ENCODE measurements around the gene MAP3K12.

The MAP3K12 gene

DNA sequence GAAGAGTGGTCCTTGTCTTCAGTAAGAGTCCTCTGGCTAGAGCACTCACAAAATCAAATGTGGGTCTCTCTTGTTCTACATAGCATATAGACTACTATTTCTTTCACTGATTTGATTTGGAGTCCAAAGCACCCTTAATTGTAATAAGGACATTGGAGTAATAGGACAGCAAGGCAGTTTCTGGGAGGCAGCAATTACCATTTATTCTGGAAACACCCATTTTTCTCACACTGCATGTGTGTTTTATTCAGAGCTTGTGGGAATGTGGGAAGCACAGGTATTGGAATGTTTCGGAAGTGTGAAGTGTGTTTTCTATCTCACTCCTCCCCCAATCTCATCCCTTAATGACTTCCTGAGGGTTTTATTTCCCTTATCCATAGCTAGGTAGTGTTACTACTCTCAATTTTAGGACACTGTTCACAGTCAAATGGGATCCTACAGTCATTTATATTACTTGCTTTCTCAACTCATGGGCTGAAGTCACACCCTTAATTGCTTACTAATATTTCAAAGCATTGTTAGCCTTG, 27.1 kb downstream of the MAP3K12 start:
- no peak overlapping the region for H3K9ac ChIP-seq (ENCODE audit: low read depth in 1 of 2, low read length in 2 of 2)
- H3K27ac ChIP-seq (ENCODE audit: low read depth in 2 of 2, low read length in 2 of 2) = no peak overlapping the region
- peaks cover 89 to 90% of the 10 kb centered on the region in 2 donors for H3K36me3 ChIP-seq (ENCODE audit: control insufficient read depth in 2 of 2, insufficient read depth in 2 of 2, low read length in 2 of 2)
- no peaks in the 10 kb centered on the region for H3K27me3 ChIP-seq (ENCODE audit: control insufficient read depth in 2 of 2, insufficient read depth in 2 of 2, low read length in 2 of 2)
- H3K4me1 ChIP-seq (ENCODE audit: control insufficient read depth in 2 of 2, insufficient read depth in 2 of 2, low read length in 2 of 2) = peaks cover 6 to 12% of the 10 kb centered on the region in 2 donors
- no peaks in the 10 kb centered on the region for H3K9me3 ChIP-seq (ENCODE audit: control insufficient read depth in 2 of 2, low read length in 2 of 2)
- H3K4me3 ChIP-seq (ENCODE audit: low read length in 2 of 2) = no peak overlapping the region

DNA sequence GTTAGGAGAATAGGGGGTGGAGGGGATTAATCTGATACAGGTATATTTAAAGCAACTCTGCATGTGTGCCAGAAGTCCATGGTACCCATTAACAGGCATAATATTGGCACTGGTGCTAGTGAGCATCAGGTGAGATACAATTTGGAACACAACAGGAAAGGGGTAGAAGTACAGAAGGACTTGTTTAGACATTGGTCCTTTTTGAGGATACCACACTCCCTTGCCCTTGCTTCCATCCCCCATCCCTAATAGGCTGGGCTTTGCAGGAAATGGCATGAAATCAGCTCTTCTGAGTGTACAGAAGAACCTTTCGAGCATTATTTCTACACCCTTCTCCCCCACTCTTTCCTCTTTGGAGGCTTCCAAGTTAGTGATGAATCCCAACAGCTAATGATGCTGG, 31.0 kb downstream of the MAP3K12 start:
- Histone ChIP-seq H3K27ac (ENCODE audit: low read depth in 2 of 2, low read length in 2 of 2) (no peak overlapping the region), H3K27me3 (ENCODE audit: control insufficient read depth in 2 of 2, insufficient read depth in 2 of 2, low read length in 2 of 2) (no peaks in the 10 kb centered on the region), H3K4me3 (ENCODE audit: low read length in 2 of 2) (no peak overlapping the region), H3K9me3 (ENCODE audit: control insufficient read depth in 2 of 2, low read length in 2 of 2) (no peaks in the 10 kb centered on the region), H3K4me1 (ENCODE audit: control insufficient read depth in 2 of 2, insufficient read depth in 2 of 2, low read length in 2 of 2) (no peaks in the 10 kb centered on the region), H3K36me3 (ENCODE audit: control insufficient read depth in 2 of 2, insufficient read depth in 2 of 2, low read length in 2 of 2) (peaks cover 89 to 91% of the 10 kb centered on the region in 2 donors), H3K9ac (ENCODE audit: low read depth in 1 of 2, low read length in 2 of 2) (no peak overlapping the region)

DNA sequence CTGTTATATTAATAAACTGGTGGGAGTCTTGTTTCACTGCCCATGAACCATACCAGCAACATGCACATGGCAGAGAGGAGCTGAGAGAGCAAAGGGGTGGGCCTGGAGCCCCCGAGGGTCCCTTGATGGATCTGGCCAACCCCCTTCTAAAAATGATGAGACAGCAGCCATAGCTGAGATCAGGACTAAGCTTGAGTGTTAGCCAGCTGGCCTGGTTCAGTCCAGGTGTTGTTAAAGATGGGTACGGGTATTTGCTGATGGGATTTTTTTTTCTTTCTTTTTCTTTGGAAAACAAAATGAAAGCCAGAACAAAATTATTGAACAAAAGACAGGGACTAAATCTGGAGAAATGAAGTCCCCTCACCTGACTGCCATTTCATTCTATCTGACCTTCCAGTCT, 31.4 kb downstream of the MAP3K12 start:
- no peaks in the 10 kb centered on the region for H3K9me3 ChIP-seq (ENCODE audit: control insufficient read depth in 2 of 2, low read length in 2 of 2)
- no peak overlapping the region for H3K9ac ChIP-seq (ENCODE audit: low read depth in 1 of 2, low read length in 2 of 2)
- no peak overlapping the region for H3K4me3 ChIP-seq (ENCODE audit: low read length in 2 of 2)
- H3K27me3 ChIP-seq (ENCODE audit: control insufficient read depth in 2 of 2, insufficient read depth in 2 of 2, low read length in 2 of 2) = no peaks in the 10 kb centered on the region
- no peak overlapping the region for H3K27ac ChIP-seq (ENCODE audit: low read depth in 2 of 2, low read length in 2 of 2)
- H3K4me1 ChIP-seq (ENCODE audit: control insufficient read depth in 2 of 2, insufficient read depth in 2 of 2, low read length in 2 of 2) = no peaks in the 10 kb centered on the region
- H3K36me3 ChIP-seq (ENCODE audit: control insufficient read depth in 2 of 2, insufficient read depth in 2 of 2, low read length in 2 of 2) = peaks cover 91 to 94% of the 10 kb centered on the region in 2 donors

DNA sequence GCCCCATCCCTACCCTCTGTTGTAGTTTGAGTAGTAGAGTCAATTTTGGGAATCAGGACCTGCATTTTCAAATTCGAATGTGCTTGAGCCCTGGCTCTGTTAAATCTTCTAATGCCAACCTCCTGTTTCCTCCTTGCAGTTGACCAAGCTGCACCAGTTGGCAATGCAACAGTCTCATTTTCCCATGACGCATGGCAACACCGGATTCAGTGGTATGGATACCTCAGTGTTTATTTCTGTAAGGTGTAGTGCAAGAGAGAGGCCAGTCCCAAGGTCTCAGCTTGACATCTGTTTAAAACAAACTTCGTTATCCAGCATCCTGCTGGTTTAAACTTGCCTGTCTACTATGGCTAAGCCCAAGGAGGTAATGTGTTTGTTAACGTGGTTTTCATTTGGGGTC, 32.2 kb downstream of the MAP3K12 start:
- Histone ChIP-seq H3K27ac (ENCODE audit: low read depth in 2 of 2, low read length in 2 of 2) (no peak overlapping the region), H3K9ac (ENCODE audit: low read depth in 1 of 2, low read length in 2 of 2) (no peak overlapping the region), H3K27me3 (ENCODE audit: control insufficient read depth in 2 of 2, insufficient read depth in 2 of 2, low read length in 2 of 2) (no peaks in the 10 kb centered on the region), H3K4me1 (ENCODE audit: control insufficient read depth in 2 of 2, insufficient read depth in 2 of 2, low read length in 2 of 2) (no peaks in the 10 kb centered on the region), H3K9me3 (ENCODE audit: control insufficient read depth in 2 of 2, low read length in 2 of 2) (no peaks in the 10 kb centered on the region), H3K36me3 (ENCODE audit: control insufficient read depth in 2 of 2, insufficient read depth in 2 of 2, low read length in 2 of 2) (peaks cover 91 to 97% of the 10 kb centered on the region in 2 donors), H3K4me3 (ENCODE audit: low read length in 2 of 2) (no peak overlapping the region)

DNA sequence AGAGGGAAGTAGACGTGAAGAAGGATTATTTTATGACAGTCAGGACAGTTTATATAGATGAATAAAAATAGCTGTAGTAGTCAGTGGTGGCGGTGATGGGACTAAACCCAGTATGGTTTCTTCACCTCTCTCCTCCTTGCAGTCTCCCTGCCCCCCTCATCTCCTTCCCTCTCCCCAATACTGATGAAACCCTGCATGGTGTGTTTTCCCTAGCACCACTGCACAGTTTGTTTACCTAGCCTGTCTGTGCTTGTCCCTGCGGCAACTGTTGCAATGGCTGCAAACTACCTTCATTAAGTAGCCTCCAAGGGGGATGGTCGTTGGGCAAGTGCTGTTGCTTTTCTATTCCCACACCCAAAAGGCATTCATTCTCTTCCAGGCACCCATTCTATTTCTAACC, 32.6 kb downstream of the MAP3K12 start:
- Histone ChIP-seq H3K4me1 (ENCODE audit: control insufficient read depth in 2 of 2, insufficient read depth in 2 of 2, low read length in 2 of 2) (no peaks in the 10 kb centered on the region), H3K27ac (ENCODE audit: low read depth in 2 of 2, low read length in 2 of 2) (no peak overlapping the region), H3K4me3 (ENCODE audit: low read length in 2 of 2) (no peak overlapping the region), H3K9me3 (ENCODE audit: control insufficient read depth in 2 of 2, low read length in 2 of 2) (no peaks in the 10 kb centered on the region), H3K27me3 (ENCODE audit: control insufficient read depth in 2 of 2, insufficient read depth in 2 of 2, low read length in 2 of 2) (no peaks in the 10 kb centered on the region), H3K36me3 (ENCODE audit: control insufficient read depth in 2 of 2, insufficient read depth in 2 of 2, low read length in 2 of 2) (peaks cover 92 to 97% of the 10 kb centered on the region in 2 donors), H3K9ac (ENCODE audit: low read depth in 1 of 2, low read length in 2 of 2) (no peak overlapping the region)

DNA sequence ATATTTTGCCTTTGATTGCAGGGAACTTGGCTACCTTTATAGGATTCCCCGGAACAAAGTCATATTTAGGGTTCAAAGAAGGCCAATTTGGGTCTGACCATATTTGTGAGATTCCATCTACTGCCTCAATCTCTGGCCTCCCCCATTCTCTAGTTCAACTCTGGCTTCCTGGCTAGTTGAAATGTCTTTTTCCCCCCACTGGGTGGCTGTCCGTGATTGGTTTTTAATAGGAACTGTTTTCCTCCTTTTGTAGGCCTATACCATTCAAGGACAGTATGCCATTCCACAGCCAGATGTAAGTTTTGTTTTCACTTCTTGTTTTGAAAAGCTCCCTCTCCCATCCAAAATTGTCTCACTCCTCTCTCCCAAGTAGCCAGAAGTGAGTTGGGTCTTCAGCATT, 33.6 kb downstream of the MAP3K12 start:
- Histone ChIP-seq H3K27me3 (ENCODE audit: control insufficient read depth in 2 of 2, insufficient read depth in 2 of 2, low read length in 2 of 2) (no peaks in the 10 kb centered on the region), H3K27ac (ENCODE audit: low read depth in 2 of 2, low read length in 2 of 2) (no peak overlapping the region), H3K4me3 (ENCODE audit: low read length in 2 of 2) (no peak overlapping the region), H3K9me3 (ENCODE audit: control insufficient read depth in 2 of 2, low read length in 2 of 2) (no peaks in the 10 kb centered on the region), H3K9ac (ENCODE audit: low read depth in 1 of 2, low read length in 2 of 2) (no peak overlapping the region), H3K4me1 (ENCODE audit: control insufficient read depth in 2 of 2, insufficient read depth in 2 of 2, low read length in 2 of 2) (no peaks in the 10 kb centered on the region), H3K36me3 (ENCODE audit: control insufficient read depth in 2 of 2, insufficient read depth in 2 of 2, low read length in 2 of 2) (peaks cover 92 to 97% of the 10 kb centered on the region in 2 donors)

DNA sequence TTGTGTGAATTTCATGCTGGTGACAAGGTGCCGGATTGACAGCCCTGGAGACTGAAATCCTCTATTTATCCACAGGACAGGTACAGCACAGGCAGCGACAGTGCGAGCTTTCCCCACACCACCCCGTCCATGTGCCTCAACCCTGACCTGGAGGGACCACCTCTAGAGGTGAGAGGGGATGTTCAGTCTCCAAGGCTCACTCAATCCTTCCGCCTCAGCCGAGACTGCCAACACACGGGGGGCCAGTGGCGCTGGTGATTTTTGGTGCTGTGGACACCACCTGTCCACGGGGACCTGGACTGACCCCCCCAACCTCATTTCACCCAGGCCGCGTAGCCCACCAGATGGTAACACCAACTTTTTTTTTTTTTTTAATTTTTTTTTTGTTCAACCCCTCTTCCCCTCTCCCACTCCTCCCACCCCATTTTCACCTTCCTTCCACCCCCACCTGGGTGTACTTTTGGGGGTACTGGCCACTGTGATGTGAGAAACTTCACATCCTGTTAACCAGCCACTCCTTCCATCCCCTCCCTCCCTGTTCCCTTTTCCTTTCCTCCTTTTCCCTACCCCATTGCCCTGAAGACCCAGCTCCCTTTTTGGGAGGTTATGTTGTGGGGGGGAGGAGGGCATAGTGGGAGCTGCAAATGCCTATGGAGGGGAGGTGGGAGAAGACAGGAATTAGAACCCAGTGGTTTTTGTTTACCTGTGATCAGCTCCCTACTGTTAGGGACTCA, 34.4 kb downstream of the MAP3K12 start:
- H3K27ac ChIP-seq (ENCODE audit: low read depth in 2 of 2, low read length in 2 of 2) = no peak overlapping the region
- no peaks in the 10 kb centered on the region for H3K4me1 ChIP-seq (ENCODE audit: control insufficient read depth in 2 of 2, insufficient read depth in 2 of 2, low read length in 2 of 2)
- no peaks in the 10 kb centered on the region for H3K9me3 ChIP-seq (ENCODE audit: control insufficient read depth in 2 of 2, low read length in 2 of 2)
- H3K9ac ChIP-seq (ENCODE audit: low read depth in 1 of 2, low read length in 2 of 2) = no peak overlapping the region
- H3K36me3 ChIP-seq (ENCODE audit: control insufficient read depth in 2 of 2, insufficient read depth in 2 of 2, low read length in 2 of 2) = peaks cover 93 to 98% of the 10 kb centered on the region in 2 donors
- H3K27me3 ChIP-seq (ENCODE audit: control insufficient read depth in 2 of 2, insufficient read depth in 2 of 2, low read length in 2 of 2) = no peaks in the 10 kb centered on the region
- no peak overlapping the region for H3K4me3 ChIP-seq (ENCODE audit: low read length in 2 of 2)

DNA sequence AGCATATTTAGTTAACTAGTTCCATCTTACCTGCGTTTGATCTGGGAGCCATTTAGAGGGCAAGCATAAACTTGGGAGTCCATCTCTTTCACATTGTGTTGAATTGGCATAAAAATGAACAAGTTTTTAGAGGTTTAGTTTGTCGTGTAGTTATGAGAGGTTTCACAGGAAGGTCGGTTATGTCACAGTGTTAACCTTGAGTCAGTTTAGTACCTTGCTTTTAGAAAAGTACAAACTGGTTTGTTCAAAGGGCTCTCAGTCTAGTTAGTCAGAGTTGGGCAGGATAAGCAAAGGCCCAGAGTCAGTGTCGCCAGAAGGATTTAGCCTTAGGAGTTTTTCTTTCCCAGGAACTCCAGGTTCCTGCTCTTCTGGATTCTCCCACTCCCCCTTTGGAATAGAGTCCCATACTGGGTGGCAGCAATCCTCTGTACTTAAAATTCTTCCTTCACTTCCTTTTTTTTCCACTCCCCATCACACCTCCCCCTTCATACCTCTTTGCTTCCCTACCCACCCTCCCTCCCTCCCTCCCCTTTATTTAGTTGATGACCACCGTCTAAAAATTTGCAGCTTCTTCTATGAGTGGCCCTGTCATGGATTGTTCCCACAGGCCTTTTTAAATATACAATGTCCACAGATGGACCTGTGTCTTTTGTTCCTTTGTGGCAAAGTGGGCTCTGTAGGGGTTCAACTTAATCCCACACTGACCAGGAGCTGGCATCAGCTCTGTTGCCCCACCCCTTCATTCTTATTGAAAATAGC, 35.3 kb downstream of the MAP3K12 start:
- no peak overlapping the region for H3K4me3 ChIP-seq (ENCODE audit: low read length in 2 of 2)
- H3K9me3 ChIP-seq (ENCODE audit: control insufficient read depth in 2 of 2, low read length in 2 of 2) = no peaks in the 10 kb centered on the region
- no peaks in the 10 kb centered on the region for H3K4me1 ChIP-seq (ENCODE audit: control insufficient read depth in 2 of 2, insufficient read depth in 2 of 2, low read length in 2 of 2)
- peaks cover 93 to 99% of the 10 kb centered on the region in 2 donors for H3K36me3 ChIP-seq (ENCODE audit: control insufficient read depth in 2 of 2, insufficient read depth in 2 of 2, low read length in 2 of 2)
- no peak overlapping the region for H3K9ac ChIP-seq (ENCODE audit: low read depth in 1 of 2, low read length in 2 of 2)
- no peak overlapping the region for H3K27ac ChIP-seq (ENCODE audit: low read depth in 2 of 2, low read length in 2 of 2)
- H3K27me3 ChIP-seq (ENCODE audit: control insufficient read depth in 2 of 2, insufficient read depth in 2 of 2, low read length in 2 of 2) = no peaks in the 10 kb centered on the region

DNA sequence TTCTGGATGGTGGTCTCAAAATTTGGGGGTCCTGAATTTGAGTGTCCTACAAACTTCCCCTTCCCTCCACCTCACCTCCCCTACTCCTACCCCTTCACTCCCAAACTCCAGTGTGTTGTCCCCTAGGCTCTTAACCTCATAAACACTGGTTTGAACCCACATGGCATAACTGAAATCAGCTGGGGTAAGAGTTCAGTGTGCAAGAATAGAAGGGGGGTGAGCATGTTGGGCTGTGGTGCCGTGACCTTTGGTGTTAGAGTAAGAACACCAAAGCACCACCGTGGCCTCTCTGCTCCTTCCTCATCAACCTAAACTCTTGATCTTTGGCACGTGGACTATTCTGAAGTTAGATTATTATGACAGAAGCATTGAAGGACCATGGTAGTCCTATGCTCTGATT, 36.3 kb downstream of the MAP3K12 start:
- no peaks in the 10 kb centered on the region for H3K27me3 ChIP-seq (ENCODE audit: control insufficient read depth in 2 of 2, insufficient read depth in 2 of 2, low read length in 2 of 2)
- no peak overlapping the region for H3K9ac ChIP-seq (ENCODE audit: low read depth in 1 of 2, low read length in 2 of 2)
- no peak overlapping the region for H3K4me3 ChIP-seq (ENCODE audit: low read length in 2 of 2)
- H3K4me1 ChIP-seq (ENCODE audit: control insufficient read depth in 2 of 2, insufficient read depth in 2 of 2, low read length in 2 of 2) = no peaks in the 10 kb centered on the region
- peaks cover 91 to 98% of the 10 kb centered on the region in 2 donors for H3K36me3 ChIP-seq (ENCODE audit: control insufficient read depth in 2 of 2, insufficient read depth in 2 of 2, low read length in 2 of 2)
- no peaks in the 10 kb centered on the region for H3K9me3 ChIP-seq (ENCODE audit: control insufficient read depth in 2 of 2, low read length in 2 of 2)
- H3K27ac ChIP-seq (ENCODE audit: low read depth in 2 of 2, low read length in 2 of 2) = no peak overlapping the region

DNA sequence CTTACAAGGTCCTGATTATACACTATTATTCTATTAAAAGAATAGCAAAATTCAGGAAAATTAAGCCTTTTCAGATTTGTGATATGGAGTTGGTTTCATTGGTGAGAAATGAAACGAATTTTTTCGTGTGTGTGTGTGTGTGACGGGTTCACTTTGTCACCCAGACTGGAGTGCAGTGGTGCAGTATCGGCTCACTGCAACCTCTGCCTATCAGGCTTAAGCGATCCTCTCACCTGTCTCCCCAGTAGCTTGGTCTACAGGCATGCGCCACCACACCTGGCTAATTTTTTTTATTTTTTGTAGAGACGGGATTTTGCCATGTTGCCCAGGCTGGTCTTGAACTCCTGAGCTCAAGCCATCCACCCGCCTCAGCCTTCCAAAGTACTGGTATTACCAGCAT, 37.7 kb downstream of the MAP3K12 start:
- Histone ChIP-seq H3K27me3 (ENCODE audit: control insufficient read depth in 2 of 2, insufficient read depth in 2 of 2, low read length in 2 of 2) (no peaks in the 10 kb centered on the region), H3K36me3 (ENCODE audit: control insufficient read depth in 2 of 2, insufficient read depth in 2 of 2, low read length in 2 of 2) (peaks cover 89 to 99% of the 10 kb centered on the region in 2 donors), H3K9ac (ENCODE audit: low read depth in 1 of 2, low read length in 2 of 2) (no peak overlapping the region), H3K9me3 (ENCODE audit: control insufficient read depth in 2 of 2, low read length in 2 of 2) (no peaks in the 10 kb centered on the region), H3K27ac (ENCODE audit: low read depth in 2 of 2, low read length in 2 of 2) (no peak overlapping the region), H3K4me3 (ENCODE audit: low read length in 2 of 2) (no peak overlapping the region), H3K4me1 (ENCODE audit: control insufficient read depth in 2 of 2, insufficient read depth in 2 of 2, low read length in 2 of 2) (no peaks in the 10 kb centered on the region)
